Dermis microvascular lymphatic vessel endothelial cell (primary cell): Measurements from ENCODE around the gene ELFN2. TPM values are rescaled to one million over a fixed set of nuclear protein-coding genes. Genes with fewer than 3 reads are reported as not detected.
"Not testable (repeated sequence)": the region's sequence is repeated elsewhere in the genome, so short reads cannot be mapped to it uniquely, and the experiment has no call there.

Source experiments
- DNase-seq, 2 donors: peaks; one replicate each; pipeline versions ENCODE4 v3.0.0 to v3.0.0-alpha.2; 2010; ENCODE audit warnings: low read depth in 2 of 2
- total RNA-seq: library from RNA; depleted of rRNA; stranded (reverse); fragments of >200 nt; gene quantifications from 2 replicates; pipeline ENCODE4 v1.2.1, GENCODE V29; 2014

Gene ELFN2, protein sequence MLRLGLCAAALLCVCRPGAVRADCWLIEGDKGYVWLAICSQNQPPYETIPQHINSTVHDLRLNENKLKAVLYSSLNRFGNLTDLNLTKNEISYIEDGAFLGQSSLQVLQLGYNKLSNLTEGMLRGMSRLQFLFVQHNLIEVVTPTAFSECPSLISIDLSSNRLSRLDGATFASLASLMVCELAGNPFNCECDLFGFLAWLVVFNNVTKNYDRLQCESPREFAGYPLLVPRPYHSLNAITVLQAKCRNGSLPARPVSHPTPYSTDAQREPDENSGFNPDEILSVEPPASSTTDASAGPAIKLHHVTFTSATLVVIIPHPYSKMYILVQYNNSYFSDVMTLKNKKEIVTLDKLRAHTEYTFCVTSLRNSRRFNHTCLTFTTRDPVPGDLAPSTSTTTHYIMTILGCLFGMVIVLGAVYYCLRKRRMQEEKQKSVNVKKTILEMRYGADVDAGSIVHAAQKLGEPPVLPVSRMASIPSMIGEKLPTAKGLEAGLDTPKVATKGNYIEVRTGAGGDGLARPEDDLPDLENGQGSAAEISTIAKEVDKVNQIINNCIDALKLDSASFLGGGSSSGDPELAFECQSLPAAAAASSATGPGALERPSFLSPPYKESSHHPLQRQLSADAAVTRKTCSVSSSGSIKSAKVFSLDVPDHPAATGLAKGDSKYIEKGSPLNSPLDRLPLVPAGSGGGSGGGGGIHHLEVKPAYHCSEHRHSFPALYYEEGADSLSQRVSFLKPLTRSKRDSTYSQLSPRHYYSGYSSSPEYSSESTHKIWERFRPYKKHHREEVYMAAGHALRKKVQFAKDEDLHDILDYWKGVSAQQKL
- under 0.01 TPM in 2 replicates for total RNA-seq

DNA sequence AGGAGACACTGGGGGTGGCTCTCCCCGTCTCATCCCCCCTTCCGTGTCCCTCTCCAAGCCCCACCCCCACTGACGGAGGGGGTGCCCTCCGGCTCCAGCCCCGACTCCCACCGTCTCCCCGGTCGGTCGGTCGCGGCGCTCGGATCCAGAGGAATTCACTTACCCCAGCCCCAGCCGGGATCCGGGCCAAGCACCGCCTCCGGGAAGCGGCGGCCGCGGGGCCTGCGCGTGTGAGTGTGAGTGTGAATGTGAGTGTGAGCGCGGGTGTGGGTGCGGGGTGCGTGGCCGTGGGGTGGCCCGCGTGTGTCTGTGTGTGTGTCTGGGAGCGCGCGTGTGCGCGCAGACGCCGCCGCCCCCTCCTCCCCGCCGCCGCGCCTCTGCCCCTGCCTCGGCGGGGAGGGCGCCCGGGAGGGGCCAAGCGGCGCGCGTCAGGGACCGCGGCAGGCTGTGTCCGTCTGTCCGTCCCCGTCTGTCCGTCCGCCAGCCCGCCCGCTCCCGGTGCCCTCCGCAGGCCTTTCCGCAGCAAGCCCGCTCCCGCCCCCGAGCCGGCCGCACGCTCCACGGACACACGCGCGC, at the start of gene ELFN2:
Gene ELFN2, minus strand, starts transcription at position 345 of the 576 bp plus-strand sequence. CDS start 51,945 bp downstream, outside the sequence.
- peak in 1 of 2 donors; percentile 37 for DNase-seq

DNA sequence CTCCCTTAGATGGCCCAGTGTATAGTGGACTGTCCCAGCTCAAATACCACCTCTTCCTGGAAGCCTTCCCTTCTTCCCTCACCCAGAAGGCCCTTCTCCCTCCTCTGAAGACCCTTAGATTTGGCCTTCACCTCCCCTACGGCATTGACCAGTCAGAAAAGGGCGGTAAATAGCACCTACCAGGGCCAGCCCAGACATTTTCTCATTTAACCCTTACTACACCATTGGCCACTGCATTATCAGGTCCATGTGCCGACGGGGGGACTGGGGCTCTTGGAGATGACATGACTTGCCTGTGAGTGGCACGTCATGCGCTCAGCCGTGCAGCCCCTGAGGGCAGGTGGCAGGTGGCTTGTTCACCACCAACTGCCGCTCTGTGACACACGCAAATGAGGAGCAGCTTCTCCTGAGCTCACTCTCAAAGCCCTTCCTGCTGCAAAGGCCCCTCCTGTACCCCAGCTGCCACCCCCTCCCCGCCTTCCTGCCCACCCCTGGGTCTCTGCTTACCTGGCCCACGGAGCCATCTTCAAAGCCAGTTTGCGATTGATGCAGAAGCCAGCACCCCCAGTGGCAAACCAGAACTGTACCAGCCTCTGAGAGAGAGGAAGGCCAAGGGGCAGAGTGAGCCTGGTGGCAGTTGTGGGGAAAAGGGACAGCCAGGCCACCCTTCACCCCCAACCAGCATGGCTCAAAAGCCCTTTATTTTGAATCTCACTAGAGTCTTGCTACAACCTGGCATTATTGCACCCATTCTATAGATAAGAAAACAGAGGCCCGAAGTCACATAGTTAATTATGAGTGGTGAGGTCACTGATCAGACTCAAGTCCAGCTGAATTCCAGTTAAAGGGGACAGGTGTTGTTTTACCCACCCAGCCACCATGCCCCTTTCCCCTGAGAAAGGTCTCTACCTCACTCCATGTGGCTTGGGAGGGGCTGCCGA, 49.4 kb upstream of the ELFN2 start:
- DNase-seq = no peak

DNA sequence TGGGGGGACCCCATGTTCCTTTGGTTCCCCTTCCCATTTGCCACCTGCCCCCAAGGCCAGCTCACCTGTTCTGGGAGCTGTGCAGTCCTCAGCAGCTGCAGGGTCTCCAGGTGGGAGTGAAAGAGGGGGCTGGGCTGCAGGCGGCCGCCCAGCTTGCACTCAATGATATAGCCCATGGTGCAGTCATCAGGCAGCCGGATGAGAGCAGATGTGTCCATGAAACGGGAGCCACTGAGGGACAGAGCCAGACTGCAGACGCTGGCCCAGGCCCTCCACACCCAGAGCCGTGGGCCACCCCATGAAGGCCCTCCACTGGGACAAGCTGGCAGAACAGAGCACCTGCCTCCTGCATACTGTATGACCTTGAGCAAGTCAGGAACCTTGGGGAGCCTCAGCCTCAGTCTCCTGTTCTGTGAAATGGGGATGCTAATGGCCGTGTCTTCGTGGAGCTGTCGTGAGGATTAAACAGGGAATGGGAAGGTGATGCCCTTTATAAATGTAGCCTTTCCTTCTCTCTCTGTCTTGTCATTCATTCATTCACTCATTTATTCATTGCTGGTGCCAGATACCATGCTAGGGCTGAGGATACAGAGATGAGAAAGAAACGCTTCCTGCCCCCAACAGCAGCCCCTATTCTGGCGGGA, 47.3 kb upstream of the ELFN2 start:
- no peak for DNase-seq

- no peak for DNase-seq
Observed at GRCh38 chr22:37473437-37473946, 46.2 kb upstream of the ELFN2 start.

- peak in 1 of 2 donors; percentile 53 for DNase-seq
Observed at GRCh38 chr22:37472418-37473006, 45.2 kb upstream of the ELFN2 start.

GRCh38 chr22:37471727-37472417, 44.6 kb upstream of the ELFN2 start:
- no peak for DNase-seq

GRCh38 chr22:37470087-37470445, 42.8 kb upstream of the ELFN2 start:
- no peak for DNase-seq

- DNase-seq = no peak
Observed at GRCh38 chr22:37469416-37470086, 42.3 kb upstream of the ELFN2 start.

GRCh38 chr22:37468201-37468695, 41.0 kb upstream of the ELFN2 start:
- not testable (repeated sequence) for DNase-seq

GRCh38 chr22:37467391-37467955, 40.2 kb upstream of the ELFN2 start:
- no peak for DNase-seq

DNA sequence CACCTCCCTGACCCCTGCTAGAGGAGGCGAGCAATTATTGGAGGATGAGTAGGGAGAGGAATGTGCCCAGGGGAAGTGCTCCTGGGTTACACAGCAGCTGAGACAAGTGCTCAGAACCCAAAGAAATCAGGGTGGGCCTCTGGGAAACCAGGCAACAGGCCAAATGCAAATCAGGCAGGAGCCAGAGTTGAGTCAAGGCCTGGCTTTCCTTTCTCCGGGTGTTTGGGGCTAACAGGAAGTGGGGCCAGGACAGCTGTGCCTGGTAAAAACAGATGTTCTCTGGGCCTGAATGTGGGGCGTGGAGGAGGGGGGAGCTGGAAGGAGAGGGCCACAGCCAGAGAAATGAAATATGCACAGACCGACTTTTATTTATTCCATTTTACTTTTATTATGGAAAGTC, 36.9 kb upstream of the ELFN2 start:
- peak in 1 of 2 donors; percentile 44 for DNase-seq

DNA sequence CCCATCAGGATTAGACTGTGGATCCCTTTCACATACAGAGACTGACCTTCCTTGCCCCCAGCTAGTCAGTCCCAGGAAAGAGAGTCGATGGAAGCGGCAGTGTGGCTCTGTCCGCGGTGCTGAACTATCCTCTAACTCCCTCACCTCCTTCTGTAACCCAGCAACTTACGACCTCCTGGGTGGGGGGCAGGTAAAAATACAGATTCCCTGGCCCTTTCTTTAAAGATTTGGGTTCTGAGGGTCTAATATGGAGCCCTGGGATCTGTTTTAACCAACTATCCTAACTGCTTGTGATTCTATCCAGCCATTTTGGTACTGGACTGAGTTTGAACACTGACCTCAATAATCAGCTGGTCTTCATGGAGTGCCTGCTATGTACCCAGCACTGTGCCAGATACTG, 35.7 kb upstream of the ELFN2 start:
- peak in 1 of 2 donors; percentile 41 for DNase-seq

DNA sequence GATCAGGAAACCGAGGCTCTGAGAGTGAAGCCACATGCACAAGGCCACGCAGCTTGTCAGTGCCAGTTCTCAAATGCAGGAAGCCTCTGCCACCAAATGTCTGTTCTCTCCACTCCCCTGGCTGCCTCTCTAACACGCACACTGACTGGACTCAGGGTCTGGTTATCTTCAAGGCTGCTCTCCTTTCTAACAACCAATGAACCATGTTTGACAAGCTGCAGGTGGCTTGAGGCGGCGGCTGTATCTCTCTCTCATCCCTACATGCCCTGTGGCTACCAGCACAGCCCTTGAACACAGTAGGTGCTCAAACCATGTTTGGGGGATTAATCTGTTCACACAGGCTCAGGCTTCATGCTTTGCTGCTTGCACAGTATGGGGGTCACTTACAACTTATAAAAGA, 35.2 kb upstream of the ELFN2 start:
- DNase-seq = no peak

DNA sequence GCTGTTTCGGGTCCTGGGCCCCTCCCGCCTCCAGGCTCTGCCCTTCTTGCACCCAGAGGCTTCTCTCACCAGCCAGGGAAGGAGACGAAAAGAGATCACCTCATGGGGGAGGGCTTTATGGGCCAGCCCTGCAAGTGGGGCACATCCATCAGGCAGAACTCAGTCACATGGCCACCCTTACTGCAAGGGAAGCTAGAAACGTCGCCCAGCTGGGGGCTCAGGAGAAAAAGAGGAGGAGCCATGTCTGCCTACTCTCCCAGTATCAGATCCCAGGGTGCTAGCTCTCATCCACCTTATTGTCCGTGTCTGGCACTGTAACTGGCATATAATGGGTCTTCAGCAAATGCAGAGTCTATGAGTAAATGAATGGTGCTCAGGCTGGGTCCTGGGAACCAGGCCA, 34.7 kb upstream of the ELFN2 start:
- no peak for DNase-seq

GRCh38 chr22:37460684-37461083, 33.4 kb upstream of the ELFN2 start:
- no peak for DNase-seq

- DNase-seq = no peak
Observed at GRCh38 chr22:37459206-37459605, 31.9 kb upstream of the ELFN2 start.

DNA sequence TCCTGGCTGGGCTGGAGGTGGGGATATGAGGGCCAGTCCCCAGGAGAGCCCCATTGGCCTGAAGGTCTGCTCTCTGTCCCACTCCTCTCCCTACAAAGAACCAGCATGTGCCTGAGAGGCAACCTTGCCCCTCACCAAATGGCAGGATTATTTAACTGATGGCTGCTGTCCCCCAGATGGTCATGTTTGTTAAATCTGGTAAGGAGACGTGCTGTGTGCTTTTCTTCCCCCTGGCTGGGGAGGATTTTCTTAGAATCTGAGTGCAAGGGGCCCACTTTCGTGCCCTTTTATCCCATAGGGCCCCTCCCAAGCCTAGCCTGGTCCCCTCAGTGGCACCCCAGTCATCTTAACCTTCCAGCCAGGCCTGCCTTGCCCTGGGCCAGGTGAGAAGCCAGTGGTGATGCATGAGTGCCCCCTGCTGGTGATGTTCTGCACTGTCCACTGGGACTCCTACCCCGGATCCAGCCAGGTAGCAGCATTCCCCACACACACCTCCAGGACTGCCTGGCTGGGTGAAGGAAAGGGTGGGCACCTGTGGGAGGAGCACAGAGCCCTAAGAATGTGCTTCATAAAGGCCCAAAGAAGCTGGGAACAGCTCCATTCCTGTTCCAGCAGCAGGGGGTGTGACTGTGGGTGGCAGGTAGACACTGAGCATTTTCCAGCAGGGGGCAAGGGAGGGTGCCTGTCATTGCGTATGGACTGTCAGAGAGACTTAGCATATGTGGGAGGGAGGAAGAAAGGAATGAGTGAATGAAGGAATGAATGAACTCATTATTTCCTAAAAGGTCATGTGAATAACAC, 30.0 kb upstream of the ELFN2 start:
- DNase-seq = peak in 1 of 2 donors; percentile 63
